ENCODE measurements around the gene TMEM14C.

DNA sequence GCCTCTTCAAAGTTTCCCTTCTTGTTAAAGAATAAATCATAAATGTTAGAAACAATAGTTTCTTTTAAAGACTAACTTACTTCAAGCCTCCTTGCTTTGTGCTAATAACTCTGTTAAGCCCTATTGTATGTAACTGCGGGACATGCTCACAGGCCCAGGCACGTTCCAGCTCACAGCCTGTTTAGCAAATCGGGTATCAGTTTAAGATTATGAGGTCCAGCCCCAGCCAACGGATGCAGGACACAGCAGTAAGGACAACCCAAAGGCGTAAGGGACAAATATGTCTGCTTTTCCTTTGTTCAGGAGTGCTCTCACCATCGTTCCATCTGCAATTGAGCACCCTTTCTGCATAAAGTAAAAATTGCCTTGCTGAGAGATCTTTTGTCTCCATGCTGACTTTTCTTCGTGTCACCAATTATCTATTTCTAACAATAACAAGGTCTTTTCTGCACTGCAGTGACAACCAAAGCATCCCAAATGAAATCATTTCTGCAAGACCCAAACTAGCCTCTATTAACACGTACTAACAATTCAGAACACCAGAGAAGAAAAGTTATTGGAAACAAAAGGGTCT lies 29.8 kb upstream of the TMEM14C start:
- TF ChIP-seq, protein P1, sequence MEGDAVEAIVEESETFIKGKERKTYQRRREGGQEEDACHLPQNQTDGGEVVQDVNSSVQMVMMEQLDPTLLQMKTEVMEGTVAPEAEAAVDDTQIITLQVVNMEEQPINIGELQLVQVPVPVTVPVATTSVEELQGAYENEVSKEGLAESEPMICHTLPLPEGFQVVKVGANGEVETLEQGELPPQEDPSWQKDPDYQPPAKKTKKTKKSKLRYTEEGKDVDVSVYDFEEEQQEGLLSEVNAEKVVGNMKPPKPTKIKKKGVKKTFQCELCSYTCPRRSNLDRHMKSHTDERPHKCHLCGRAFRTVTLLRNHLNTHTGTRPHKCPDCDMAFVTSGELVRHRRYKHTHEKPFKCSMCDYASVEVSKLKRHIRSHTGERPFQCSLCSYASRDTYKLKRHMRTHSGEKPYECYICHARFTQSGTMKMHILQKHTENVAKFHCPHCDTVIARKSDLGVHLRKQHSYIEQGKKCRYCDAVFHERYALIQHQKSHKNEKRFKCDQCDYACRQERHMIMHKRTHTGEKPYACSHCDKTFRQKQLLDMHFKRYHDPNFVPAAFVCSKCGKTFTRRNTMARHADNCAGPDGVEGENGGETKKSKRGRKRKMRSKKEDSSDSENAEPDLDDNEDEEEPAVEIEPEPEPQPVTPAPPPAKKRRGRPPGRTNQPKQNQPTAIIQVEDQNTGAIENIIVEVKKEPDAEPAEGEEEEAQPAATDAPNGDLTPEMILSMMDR (conservative IDR thresholded peaks at IDR 0.05; ENCODE audit: low read length): no peak
- TF ChIP-seq EZH2phosphoT487 (IDR thresholded peaks at IDR 0.05; ENCODE audit: borderline replicate concordance): no peak

All from Loucy (cell line).